ENCODE results near the gene DOCK10.

- TF ChIP-seq, protein P1, sequence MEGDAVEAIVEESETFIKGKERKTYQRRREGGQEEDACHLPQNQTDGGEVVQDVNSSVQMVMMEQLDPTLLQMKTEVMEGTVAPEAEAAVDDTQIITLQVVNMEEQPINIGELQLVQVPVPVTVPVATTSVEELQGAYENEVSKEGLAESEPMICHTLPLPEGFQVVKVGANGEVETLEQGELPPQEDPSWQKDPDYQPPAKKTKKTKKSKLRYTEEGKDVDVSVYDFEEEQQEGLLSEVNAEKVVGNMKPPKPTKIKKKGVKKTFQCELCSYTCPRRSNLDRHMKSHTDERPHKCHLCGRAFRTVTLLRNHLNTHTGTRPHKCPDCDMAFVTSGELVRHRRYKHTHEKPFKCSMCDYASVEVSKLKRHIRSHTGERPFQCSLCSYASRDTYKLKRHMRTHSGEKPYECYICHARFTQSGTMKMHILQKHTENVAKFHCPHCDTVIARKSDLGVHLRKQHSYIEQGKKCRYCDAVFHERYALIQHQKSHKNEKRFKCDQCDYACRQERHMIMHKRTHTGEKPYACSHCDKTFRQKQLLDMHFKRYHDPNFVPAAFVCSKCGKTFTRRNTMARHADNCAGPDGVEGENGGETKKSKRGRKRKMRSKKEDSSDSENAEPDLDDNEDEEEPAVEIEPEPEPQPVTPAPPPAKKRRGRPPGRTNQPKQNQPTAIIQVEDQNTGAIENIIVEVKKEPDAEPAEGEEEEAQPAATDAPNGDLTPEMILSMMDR (IDR thresholded peaks at IDR 0.05): no peak
- TF ChIP-seq ELF4 (CRISPR knock-in tag; IDR thresholded peaks at IDR 0.05; ENCODE audit: low read depth) (no peak), TCF7 (CRISPR knock-in tag; IDR thresholded peaks at IDR 0.05; ENCODE audit: low read depth) (no peak)
- TF ChIP-seq, protein P2, sequence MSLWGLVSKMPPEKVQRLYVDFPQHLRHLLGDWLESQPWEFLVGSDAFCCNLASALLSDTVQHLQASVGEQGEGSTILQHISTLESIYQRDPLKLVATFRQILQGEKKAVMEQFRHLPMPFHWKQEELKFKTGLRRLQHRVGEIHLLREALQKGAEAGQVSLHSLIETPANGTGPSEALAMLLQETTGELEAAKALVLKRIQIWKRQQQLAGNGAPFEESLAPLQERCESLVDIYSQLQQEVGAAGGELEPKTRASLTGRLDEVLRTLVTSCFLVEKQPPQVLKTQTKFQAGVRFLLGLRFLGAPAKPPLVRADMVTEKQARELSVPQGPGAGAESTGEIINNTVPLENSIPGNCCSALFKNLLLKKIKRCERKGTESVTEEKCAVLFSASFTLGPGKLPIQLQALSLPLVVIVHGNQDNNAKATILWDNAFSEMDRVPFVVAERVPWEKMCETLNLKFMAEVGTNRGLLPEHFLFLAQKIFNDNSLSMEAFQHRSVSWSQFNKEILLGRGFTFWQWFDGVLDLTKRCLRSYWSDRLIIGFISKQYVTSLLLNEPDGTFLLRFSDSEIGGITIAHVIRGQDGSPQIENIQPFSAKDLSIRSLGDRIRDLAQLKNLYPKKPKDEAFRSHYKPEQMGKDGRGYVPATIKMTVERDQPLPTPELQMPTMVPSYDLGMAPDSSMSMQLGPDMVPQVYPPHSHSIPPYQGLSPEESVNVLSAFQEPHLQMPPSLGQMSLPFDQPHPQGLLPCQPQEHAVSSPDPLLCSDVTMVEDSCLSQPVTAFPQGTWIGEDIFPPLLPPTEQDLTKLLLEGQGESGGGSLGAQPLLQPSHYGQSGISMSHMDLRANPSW (CRISPR knock-in tag; conservative IDR thresholded peaks at IDR 0.05; ENCODE audit: low read depth): no peak
Measured at GRCh38 chr2:224881846-224882245, 160.4 kb downstream of the DOCK10 start.
